22Rv1 (cell line): ENCODE data around the gene ALDH2.
"Not testable (repeated sequence)": the region's sequence is repeated elsewhere in the genome, so short reads cannot be mapped to it uniquely, and the experiment has no call there.

ENCODE experiments used
- ZFX ChIP-seq: fragments of 450-650 bp; IDR thresholded peaks from 2 replicates; pipeline ENCODE4 v1.6.1; 2017; ENCODE audit warnings: antibody characterized with exemption, borderline replicate concordance
- TF ChIP-seq, protein P1 (sequence below): fragments of 450-650 bp; IDR thresholded peaks from 2 replicates; pipeline ENCODE4 v1.5.1; 2017; ENCODE audit warnings: mild to moderate bottlenecking

DNA sequence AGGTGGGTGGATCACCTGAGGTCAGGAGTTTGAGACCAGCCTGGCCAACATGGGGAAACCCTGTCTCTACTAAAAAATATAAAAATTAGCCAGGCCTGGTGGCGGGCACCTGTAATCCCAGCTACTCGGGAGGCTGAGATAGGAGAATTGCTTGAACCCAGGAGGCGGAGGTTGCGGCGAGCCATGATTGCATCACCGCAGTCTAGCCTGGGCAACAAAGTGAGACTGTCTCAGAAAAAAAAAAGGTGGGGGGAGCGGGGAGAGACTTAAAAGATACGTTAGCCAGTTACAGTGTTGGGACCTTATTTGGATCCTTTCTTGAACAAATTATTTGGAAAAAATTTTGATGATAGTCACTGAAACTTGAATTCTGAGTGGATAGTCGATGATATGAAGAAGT, 27.2 kb upstream of the ALDH2 start:
- TF ChIP-seq, protein P1, sequence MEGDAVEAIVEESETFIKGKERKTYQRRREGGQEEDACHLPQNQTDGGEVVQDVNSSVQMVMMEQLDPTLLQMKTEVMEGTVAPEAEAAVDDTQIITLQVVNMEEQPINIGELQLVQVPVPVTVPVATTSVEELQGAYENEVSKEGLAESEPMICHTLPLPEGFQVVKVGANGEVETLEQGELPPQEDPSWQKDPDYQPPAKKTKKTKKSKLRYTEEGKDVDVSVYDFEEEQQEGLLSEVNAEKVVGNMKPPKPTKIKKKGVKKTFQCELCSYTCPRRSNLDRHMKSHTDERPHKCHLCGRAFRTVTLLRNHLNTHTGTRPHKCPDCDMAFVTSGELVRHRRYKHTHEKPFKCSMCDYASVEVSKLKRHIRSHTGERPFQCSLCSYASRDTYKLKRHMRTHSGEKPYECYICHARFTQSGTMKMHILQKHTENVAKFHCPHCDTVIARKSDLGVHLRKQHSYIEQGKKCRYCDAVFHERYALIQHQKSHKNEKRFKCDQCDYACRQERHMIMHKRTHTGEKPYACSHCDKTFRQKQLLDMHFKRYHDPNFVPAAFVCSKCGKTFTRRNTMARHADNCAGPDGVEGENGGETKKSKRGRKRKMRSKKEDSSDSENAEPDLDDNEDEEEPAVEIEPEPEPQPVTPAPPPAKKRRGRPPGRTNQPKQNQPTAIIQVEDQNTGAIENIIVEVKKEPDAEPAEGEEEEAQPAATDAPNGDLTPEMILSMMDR, result not testable (repeated sequence)
- TF ChIP-seq ZFX, result not testable (repeated sequence)
